HepG2 (cell line): ENCODE measurements around the gene TK1. TPM values are rescaled to one million over a fixed set of nuclear protein-coding genes. Genes with fewer than 3 reads are reported as not detected.
A peak's percentile ranks its signal among the peaks of the same experiment; 100 is the strongest.

Experiments used
- CHCHD3 ChIP-seq: sonication (generic); formaldehyde crosslinking; IDR thresholded peaks from 2 replicates; pipeline ENCODE4 v1.8.0; 2022; ENCODE audit warnings: mild to moderate bottlenecking, missing genetic modification reagents, moderate library complexity
- DNMT3B ChIP-seq: conservative IDR thresholded peaks from 2 replicates; pipeline ENCODE4 v1.6.1; 2016; ENCODE audit warnings: missing biosample characterization, control low read depth
- DPF2 ChIP-seq: sonication (generic); formaldehyde crosslinking; IDR thresholded peaks from 2 replicates; pipeline ENCODE4 v1.4.0; 2020; ENCODE audit warnings: mild to moderate bottlenecking, low read depth, missing genetic modification reagents, borderline replicate concordance
- DZIP1 ChIP-seq: sonication (generic); formaldehyde crosslinking; IDR thresholded peaks from 2 replicates; pipeline ENCODE4 v1.5.0; 2020; ENCODE audit warnings: mild to moderate bottlenecking, missing genetic modification reagents
- GMEB1 ChIP-seq: sonication (generic); formaldehyde crosslinking; IDR thresholded peaks from 2 replicates; pipeline ENCODE4 v1.5.1; 2020; ENCODE audit warnings: missing genetic modification reagents, mild to moderate bottlenecking, borderline replicate concordance
- HOXA3 ChIP-seq: sonication (generic); formaldehyde crosslinking; IDR thresholded peaks from 2 replicates; pipeline ENCODE4 v1.5.0; 2020; ENCODE audit warnings: missing genetic modification reagents
- IRF2 ChIP-seq: IDR thresholded peaks from 2 replicates; pipeline ENCODE4 v1.6.1; 2018; ENCODE audit warnings: missing genetic modification reagents, missing compliant biosample characterization
- KDM5A ChIP-seq: fragments of 200-600 bp; sonication (generic); IDR thresholded peaks from 2 replicates; pipeline ENCODE4 v1.7.0; 2018; ENCODE audit warnings: antibody characterized with exemption, mild to moderate bottlenecking, low read length, borderline replicate concordance
- MIER3 ChIP-seq: IDR thresholded peaks from 2 replicates; pipeline ENCODE4 v1.6.1; 2016; ENCODE audit warnings: missing compliant biosample characterization, borderline replicate concordance
- NR2F1 ChIP-seq, 2 experiments: fragments of 450-650 bp in 1 of 2; formaldehyde crosslinking in 1 of 2; IDR thresholded peaks; 2 replicates each; pipeline versions ENCODE4 v1.5.0 to v1.6.1; 2016 to 2020; ENCODE audit warnings: mild to moderate bottlenecking in 1 of 2, missing compliant biosample characterization in 1 of 2, missing genetic modification reagents in 1 of 2, moderate library complexity in 1 of 2
- THYN1 ChIP-seq: sonication (generic); formaldehyde crosslinking; IDR thresholded peaks from 2 replicates; pipeline ENCODE4 v1.8.1; 2023; ENCODE audit warnings: low read depth, mild to moderate bottlenecking, moderate library complexity, missing genetic modification reagents, borderline replicate concordance
- ZBTB7A ChIP-seq: sonication (generic); formaldehyde crosslinking; IDR thresholded peaks from 2 replicates; pipeline ENCODE4 v1.8.0; 2022; ENCODE audit warnings: mild to moderate bottlenecking, missing genetic modification reagents
- ZFP91 ChIP-seq: sonication (generic); formaldehyde crosslinking; IDR thresholded peaks from 2 replicates; pipeline ENCODE4 v1.9.0; 2022; ENCODE audit warnings: missing genetic modification reagents, mild to moderate bottlenecking, borderline replicate concordance
- ZMYM2 ChIP-seq: sonication (generic); formaldehyde crosslinking; IDR thresholded peaks from 2 replicates; pipeline ENCODE4 v1.8.0; 2022; ENCODE audit warnings: mild to moderate bottlenecking, missing genetic modification reagents
- ZNF18 ChIP-seq: sonication (generic); formaldehyde crosslinking; IDR thresholded peaks from 2 replicates; pipeline ENCODE4 v1.8.0; 2022; ENCODE audit warnings: mild to moderate bottlenecking, missing genetic modification reagents; ENCODE audit not compliant: insufficient replicate concordance
- ZNF275 ChIP-seq: sonication (generic); formaldehyde crosslinking; IDR thresholded peaks from 2 replicates; pipeline ENCODE4 v1.8.0; 2022; ENCODE audit warnings: missing genetic modification reagents, mild to moderate bottlenecking, inconsistent platforms, borderline replicate concordance
- ZNF639 ChIP-seq: conservative IDR thresholded peaks from 2 replicates; pipeline ENCODE4 v1.6.1; 2018; ENCODE audit warnings: missing genetic modification reagents
- polyA plus RNA-seq, 8 experiments: library from polyadenylated mRNA; depleted of rRNA in 3 of 8; stranded (reverse) in 7 of 8; unstranded in 1 of 8; fragments of >200 nt; fragmentation: Illumina TruSeq in 4 of 8; extraction: Trizol in 4 of 8; gene quantifications; 2 replicates each; pipeline versions ENCODE4 v1.2.1 to v1.2.3, GENCODE V29; 2011 to 2016; ENCODE audit warnings: low read depth in 4 of 8, missing spikeins in 1 of 8, mixed read lengths in 1 of 8; ENCODE audit not compliant: insufficient read depth in 1 of 8
- total RNA-seq, 5 experiments: library from RNA; depleted of rRNA; stranded (reverse); fragments of >200 nt; fragmentation: Illumina TruSeq; extraction: Trizol; gene quantifications; 2 replicates each; pipeline ENCODE4 v1.2.3, GENCODE V29; 2016; ENCODE audit warnings: low read depth in 1 of 5

TK1 gene
- total and polyA plus RNA-seq, 2 of the 13 experiments (the other 11 are each of a cell fraction or from before 2014, with no cell fraction given), result 45.0 to 96.0 TPM

- TF ChIP-seq ZNF639 (0 out of 2 replicates have a peak, but pooled peaks have one; percentile 25), ZBTB7A (peak; percentile 83; the same call in 1 of the 2 replicates), ZMYM2 (CRISPR knock-in tag) (0 out of 2 replicates have a peak, but pooled peaks have one; percentile 10), NR2F1 (CRISPR knock-in tag; IDR thresholded peaks at IDR 0.05) (peak; percentile 59 to 75; a peak in 3 of 4 replicates), GMEB1 (CRISPR knock-in tag) (peak; percentile 53; the same call in 1 of the 2 replicates), DNMT3B (CRISPR knock-in tag) (0 out of 2 replicates have a peak, but pooled peaks have one; percentile 76), CHCHD3 (CRISPR knock-in tag) (peak; percentile 65; the same call in 1 of the 2 replicates), ZNF275 (0 out of 2 replicates have a peak, but pooled peaks have one; percentile 10), KDM5A (no peak), MIER3 (CRISPR knock-in tag) (peak; percentile 43; the same call in 1 of the 2 replicates), ZFP91 (CRISPR knock-in tag) (peak; percentile 90), ZNF18 (no peak), DPF2 (peak; percentile 69; the same call in 1 of the 2 replicates), DZIP1 (CRISPR knock-in tag) (0 out of 2 replicates have a peak, but pooled peaks have one; percentile 49), IRF2 (CRISPR knock-in tag) (peak; percentile 75), THYN1 (CRISPR knock-in tag) (0 out of 2 replicates have a peak, but pooled peaks have one; percentile 32), HOXA3 (CRISPR knock-in tag) (peak; percentile 86)
These were observed 59.5 kb downstream of the TK1 start (continued) for GRCh38 chr17:78127239-78127887.
